Endothelial cell of umbilical vein (primary cell): ENCODE measurements around the gene GMCL1.

Experiments
- POLR2A ChIP-seq: IDR thresholded peaks from 2 replicates; pipeline ENCODE4 v1.6.1; 2012; ENCODE audit warnings: low read depth, mild to moderate bottlenecking, control low read depth, low read length
- POLR2AphosphoS5 ChIP-seq: IDR thresholded peaks from 2 replicates; pipeline ENCODE4 v1.6.1; 2012; ENCODE audit warnings: low read depth, mild to moderate bottlenecking, control low read depth, low read length, moderate library complexity; ENCODE audit not compliant: insufficient read depth
- TF ChIP-seq, protein P1 (sequence below), 2 donors: IDR thresholded peaks; 1 replicate in 1 of 2; 2 replicates in 1 of 2; pipeline ENCODE4 v1.5.1; 2011; ENCODE audit warnings: low read length in 2 of 2, mild to moderate bottlenecking in 2 of 2, moderate library complexity in 2 of 2, control low read depth in 1 of 2, inconsistent platforms in 1 of 2, low read depth in 1 of 2; ENCODE audit not compliant: insufficient read depth in 1 of 2; ENCODE audit errors: extremely low read depth in 1 of 2

GRCh38 chr2:69833752-69834151, 4.3 kb downstream of the GMCL1 start:
- TF ChIP-seq POLR2A, result no peak
- TF ChIP-seq, protein P1, sequence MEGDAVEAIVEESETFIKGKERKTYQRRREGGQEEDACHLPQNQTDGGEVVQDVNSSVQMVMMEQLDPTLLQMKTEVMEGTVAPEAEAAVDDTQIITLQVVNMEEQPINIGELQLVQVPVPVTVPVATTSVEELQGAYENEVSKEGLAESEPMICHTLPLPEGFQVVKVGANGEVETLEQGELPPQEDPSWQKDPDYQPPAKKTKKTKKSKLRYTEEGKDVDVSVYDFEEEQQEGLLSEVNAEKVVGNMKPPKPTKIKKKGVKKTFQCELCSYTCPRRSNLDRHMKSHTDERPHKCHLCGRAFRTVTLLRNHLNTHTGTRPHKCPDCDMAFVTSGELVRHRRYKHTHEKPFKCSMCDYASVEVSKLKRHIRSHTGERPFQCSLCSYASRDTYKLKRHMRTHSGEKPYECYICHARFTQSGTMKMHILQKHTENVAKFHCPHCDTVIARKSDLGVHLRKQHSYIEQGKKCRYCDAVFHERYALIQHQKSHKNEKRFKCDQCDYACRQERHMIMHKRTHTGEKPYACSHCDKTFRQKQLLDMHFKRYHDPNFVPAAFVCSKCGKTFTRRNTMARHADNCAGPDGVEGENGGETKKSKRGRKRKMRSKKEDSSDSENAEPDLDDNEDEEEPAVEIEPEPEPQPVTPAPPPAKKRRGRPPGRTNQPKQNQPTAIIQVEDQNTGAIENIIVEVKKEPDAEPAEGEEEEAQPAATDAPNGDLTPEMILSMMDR (IDR thresholded peaks at IDR 0.05; ENCODE audit: extremely low read depth in 1 of 2, insufficient read depth in 1 of 2, low read depth in 1 of 2, low read length in 2 of 2), result no peak
- no peak for TF ChIP-seq POLR2AphosphoS5
